PC-3 (cell line): Measurements from ENCODE around the gene OOSP4B.
"Not testable (repeated sequence)": the region's sequence is repeated elsewhere in the genome, so short reads cannot be mapped to it uniquely, and the experiment has no call there.

Source experiments
- EZH2 ChIP-seq: fragments of 300-600 bp; sonication (generic); IDR thresholded peaks from one replicate; pipeline ENCODE4 v1.6.1; 2017; ENCODE audit warnings: antibody characterized with exemption, mild to moderate bottlenecking, low read length; ENCODE audit not compliant: unreplicated experiment
- TF ChIP-seq, protein P1 (sequence below): fragments of 300-600 bp; sonication (generic); conservative IDR thresholded peaks from 2 replicates; pipeline ENCODE4 v1.5.1; 2017; ENCODE audit warnings: antibody characterized with exemption, low read depth, mild to moderate bottlenecking, low read length

DNA sequence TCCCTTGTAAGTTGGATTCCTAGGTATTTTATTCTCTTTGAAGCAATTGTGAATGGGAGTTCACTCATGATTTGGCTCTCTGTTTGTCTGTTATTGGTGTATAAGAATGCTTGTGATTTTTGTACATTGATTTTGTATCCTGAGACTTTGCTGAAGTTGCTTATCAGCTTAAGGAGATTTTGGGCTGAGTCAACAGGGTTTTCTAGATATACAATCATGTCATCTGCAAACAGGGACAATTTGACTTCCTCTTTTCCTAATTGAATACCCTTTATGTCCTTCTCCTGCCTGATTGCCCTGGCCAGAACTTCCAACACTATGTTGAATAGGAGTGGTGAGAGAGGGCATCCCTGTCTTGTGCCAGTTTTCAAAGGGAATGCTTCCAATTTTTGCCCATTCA lies 33.4 kb downstream of the OOSP4B start:
- TF ChIP-seq, protein P1, sequence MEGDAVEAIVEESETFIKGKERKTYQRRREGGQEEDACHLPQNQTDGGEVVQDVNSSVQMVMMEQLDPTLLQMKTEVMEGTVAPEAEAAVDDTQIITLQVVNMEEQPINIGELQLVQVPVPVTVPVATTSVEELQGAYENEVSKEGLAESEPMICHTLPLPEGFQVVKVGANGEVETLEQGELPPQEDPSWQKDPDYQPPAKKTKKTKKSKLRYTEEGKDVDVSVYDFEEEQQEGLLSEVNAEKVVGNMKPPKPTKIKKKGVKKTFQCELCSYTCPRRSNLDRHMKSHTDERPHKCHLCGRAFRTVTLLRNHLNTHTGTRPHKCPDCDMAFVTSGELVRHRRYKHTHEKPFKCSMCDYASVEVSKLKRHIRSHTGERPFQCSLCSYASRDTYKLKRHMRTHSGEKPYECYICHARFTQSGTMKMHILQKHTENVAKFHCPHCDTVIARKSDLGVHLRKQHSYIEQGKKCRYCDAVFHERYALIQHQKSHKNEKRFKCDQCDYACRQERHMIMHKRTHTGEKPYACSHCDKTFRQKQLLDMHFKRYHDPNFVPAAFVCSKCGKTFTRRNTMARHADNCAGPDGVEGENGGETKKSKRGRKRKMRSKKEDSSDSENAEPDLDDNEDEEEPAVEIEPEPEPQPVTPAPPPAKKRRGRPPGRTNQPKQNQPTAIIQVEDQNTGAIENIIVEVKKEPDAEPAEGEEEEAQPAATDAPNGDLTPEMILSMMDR: not testable (repeated sequence)
- not testable (repeated sequence) for TF ChIP-seq EZH2
